ENCODE results near the gene PNLIP. TPM values are rescaled to one million over a fixed set of nuclear protein-coding genes. Genes with fewer than 3 reads are reported as not detected.

Gene PNLIP
- total RNA-seq, 2 experiments from 2014 or later = not detected

DNA sequence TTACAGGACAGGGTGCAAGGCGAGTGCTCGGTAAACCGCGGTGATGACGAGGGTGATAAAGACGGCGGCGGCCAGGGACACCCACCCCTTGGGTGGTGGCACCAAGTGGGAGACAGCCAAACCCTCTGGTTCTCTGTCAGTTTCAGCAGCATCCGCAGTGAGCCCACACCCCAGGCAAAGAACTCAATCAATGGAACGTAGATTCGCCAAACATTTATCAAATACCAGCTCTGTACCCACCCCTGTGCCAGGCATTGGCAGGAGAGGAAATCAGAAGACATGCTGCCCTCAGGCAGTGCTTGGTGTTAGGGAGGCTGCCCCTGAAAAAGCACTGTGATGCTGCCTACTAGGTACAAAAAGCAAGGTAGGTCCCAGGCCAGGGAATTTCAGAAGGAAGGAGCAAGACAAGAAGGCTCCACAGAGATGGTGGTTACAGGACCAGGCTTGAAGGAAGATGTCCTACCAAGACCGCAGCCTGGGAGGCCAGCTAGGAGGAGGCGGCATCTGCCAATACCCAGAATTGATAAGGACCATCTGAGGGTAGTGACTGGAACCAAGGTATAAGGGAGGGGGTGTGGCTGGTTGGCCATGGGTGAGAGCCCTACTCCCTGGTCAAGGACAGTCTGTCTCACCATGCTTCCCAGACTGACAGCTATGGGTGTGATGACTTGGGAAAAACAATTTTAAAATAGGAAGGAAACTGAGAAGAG is 64.9 kb downstream of the PNLIP start:
- Histone ChIP-seq H3K9me2 (ENCODE audit: insufficient read depth, low read length) (no peaks in the 10 kb centered on the region), H3K4me1 (ENCODE audit: insufficient read depth, low read length, poor library complexity, severe bottlenecking) (no peaks in the 10 kb centered on the region), H3K9me3 (ENCODE audit: low read length) (no peaks in the 10 kb centered on the region), H2AFZ (ENCODE audit: low read length) (no peak overlapping the region), H3K79me2 (ENCODE audit: insufficient read depth, low read depth, low read length) (no peaks in the 10 kb centered on the region), H3K36me3 (ENCODE audit: insufficient read depth, low read length) (no peaks in the 10 kb centered on the region), H3K27ac (ENCODE audit: low read depth, low read length, poor library complexity, severe bottlenecking) (no peak overlapping the region), H3K4me2 (ENCODE audit: low read length) (no peak overlapping the region), H3K4me3 (ENCODE audit: low read depth, low read length, poor library complexity, severe bottlenecking) (no peak overlapping the region), H4K20me1 (ENCODE audit: insufficient read depth, low read length) (no peaks in the 10 kb centered on the region)
- TF ChIP-seq CTCF (conservative IDR thresholded peaks at IDR 0.05; ENCODE audit: low read length) = no peak
- no peak for TF ChIP-seq EZH2phosphoT487 (IDR thresholded peaks at IDR 0.05; ENCODE audit: borderline replicate concordance, low read depth, low read length)
- ChIA-PET CTCF (ENCODE audit: unreplicated experiment) (no interaction called here), POLR2A (no interaction called here)
- intact Hi-C loops (cut with micrococcal nuclease; ENCODE audit: unreplicated experiment) = no loop called here
- DNase-seq (ENCODE audit: low spot score) = no peak
- no TSS peak for BruUV-seq (replicated peaks)

- H2AFZ ChIP-seq (ENCODE audit: low read length) = no peak overlapping the region
- POLR2A ChIA-PET = no interaction called here
- BruUV-seq (replicated peaks) = no TSS peak
- intact Hi-C loops (cut with micrococcal nuclease; ENCODE audit: unreplicated experiment) = no loop called here
- no peak for TF ChIP-seq EZH2phosphoT487 (IDR thresholded peaks at IDR 0.05; ENCODE audit: borderline replicate concordance, low read depth, low read length)
- no peak for TF ChIP-seq CTCF (conservative IDR thresholded peaks at IDR 0.05; ENCODE audit: low read length)
- no peaks in the 10 kb centered on the region for H3K9me3 ChIP-seq (ENCODE audit: low read length)
- H3K4me1 ChIP-seq (ENCODE audit: insufficient read depth, low read length, poor library complexity, severe bottlenecking) = no peaks in the 10 kb centered on the region
- no peak for DNase-seq (ENCODE audit: low spot score)
- H4K20me1 ChIP-seq (ENCODE audit: insufficient read depth, low read length) = no peaks in the 10 kb centered on the region
- no peaks in the 10 kb centered on the region for H3K36me3 ChIP-seq (ENCODE audit: insufficient read depth, low read length)
- H3K27ac ChIP-seq (ENCODE audit: low read depth, low read length, poor library complexity, severe bottlenecking) = no peak overlapping the region
- no peak overlapping the region for H3K4me3 ChIP-seq (ENCODE audit: low read depth, low read length, poor library complexity, severe bottlenecking)
- H3K9me2 ChIP-seq (ENCODE audit: insufficient read depth, low read length) = no peaks in the 10 kb centered on the region
- H3K4me2 ChIP-seq (ENCODE audit: low read length) = no peak overlapping the region
- H3K79me2 ChIP-seq (ENCODE audit: insufficient read depth, low read depth, low read length) = no peaks in the 10 kb centered on the region
- CTCF ChIA-PET (ENCODE audit: unreplicated experiment) = no interaction called here
These were observed 65.4 kb downstream of the PNLIP start for GRCh38 chr10:116611153-116611545.

- intact Hi-C loops (cut with micrococcal nuclease; ENCODE audit: unreplicated experiment) = no loop called here
- Histone ChIP-seq H3K4me2 (ENCODE audit: low read length) (no peak overlapping the region), H4K20me1 (ENCODE audit: insufficient read depth, low read length) (no peaks in the 10 kb centered on the region), H3K9me2 (ENCODE audit: insufficient read depth, low read length) (no peaks in the 10 kb centered on the region), H3K4me1 (ENCODE audit: insufficient read depth, low read length, poor library complexity, severe bottlenecking) (no peaks in the 10 kb centered on the region), H3K9me3 (ENCODE audit: low read length) (no peaks in the 10 kb centered on the region), H3K4me3 (ENCODE audit: low read depth, low read length, poor library complexity, severe bottlenecking) (no peak overlapping the region), H3K27ac (ENCODE audit: low read depth, low read length, poor library complexity, severe bottlenecking) (no peak overlapping the region), H2AFZ (ENCODE audit: low read length) (no peak overlapping the region), H3K79me2 (ENCODE audit: insufficient read depth, low read depth, low read length) (no peaks in the 10 kb centered on the region), H3K36me3 (ENCODE audit: insufficient read depth, low read length) (no peaks in the 10 kb centered on the region)
- no peak for DNase-seq (ENCODE audit: low spot score)
- ChIA-PET POLR2A (interaction anchor here (0.7 kb wide), 2 partner anchors 26 to 574 kb away, joined by 3 to 4 read pairs; no protein-coding TSS in a partner anchor), CTCF (ENCODE audit: unreplicated experiment) (no interaction called here)
- no TSS peak for BruUV-seq (replicated peaks)
- no peak for TF ChIP-seq EZH2phosphoT487 (IDR thresholded peaks at IDR 0.05; ENCODE audit: borderline replicate concordance, low read depth, low read length)
- TF ChIP-seq CTCF (conservative IDR thresholded peaks at IDR 0.05; ENCODE audit: low read length) = no peak
These were observed 66.5 kb downstream of the PNLIP start for GRCh38 chr10:116612107-116612769.
